Activated B cell treated with CpG ODN at 0.5 μM for 24 hours (primary cell): ENCODE results near the gene WDR7. TPM values are rescaled to one million over a fixed set of nuclear protein-coding genes. Genes with fewer than 3 reads are reported as not detected.

ENCODE experiments used
- ATAC-seq: fragments of 200-7000 bp; cut with Tn5 transposase; one replicate; pipeline ENCODE4 v1.10.0; 2021; ENCODE audit warnings: low read depth, mild to moderate bottlenecking, moderate library complexity
- CTCF ChIA-PET: fragments of 350-600 bp; sonication (Branson Sonifier 250); formaldehyde crosslinking; loops from one replicate; lab custom pipeline; 2021; ENCODE audit warnings: antibody characterized with exemption; lab: Charles Lee
- POLR2A ChIA-PET: fragments of 350-600 bp; sonication (Branson Sonifier 250); formaldehyde crosslinking; loops from one replicate; lab custom pipeline; 2021; ENCODE audit warnings: antibody characterized with exemption; lab: Charles Lee
- DNase-seq: peaks from one replicate; pipeline ENCODE4 v3.0.0; 2022
- H3K27ac Mint-ChIP-seq: one replicate; pipeline ENCODE4 v1.8.0; 2020; ENCODE audit warnings: mixed read lengths
- H3K27me3 Mint-ChIP-seq: one replicate; pipeline ENCODE4 v1.8.0; 2021; ENCODE audit warnings: mixed read lengths
- H3K36me3 Mint-ChIP-seq: one replicate; pipeline ENCODE4 v1.8.0; 2021; ENCODE audit warnings: low read depth, mixed read lengths
- H3K4me1 Mint-ChIP-seq: one replicate; pipeline ENCODE4 v1.8.0; 2021; ENCODE audit warnings: mixed read lengths
- H3K4me3 Mint-ChIP-seq: one replicate; pipeline ENCODE4 v1.8.0; 2020; ENCODE audit warnings: mild to moderate bottlenecking, mixed read lengths
- H3K9me3 Mint-ChIP-seq: one replicate; pipeline ENCODE4 v1.8.0; 2020; ENCODE audit warnings: mixed read lengths
- intact Hi-C: fragments of 100-400 bp; cut with micrococcal nuclease; formaldehyde crosslinking; loops from one replicate; pipeline ENCODE4 v1.15.1; 2024
- total RNA-seq: library from RNA; stranded (reverse); gene quantifications from 2 replicates; pipeline ENCODE4 v1.2.3, GENCODE V29; 2022
- TF ChIP-seq, protein P1 (sequence below): fragments of 200-600 bp; IDR thresholded peaks from one replicate; pipeline ENCODE4 v1.8.0; 2022; ENCODE audit warnings: antibody characterized with exemption, mild to moderate bottlenecking

WDR7 gene
- total RNA-seq, 1 donor from 2014 or later, result 33.4 TPM

DNA sequence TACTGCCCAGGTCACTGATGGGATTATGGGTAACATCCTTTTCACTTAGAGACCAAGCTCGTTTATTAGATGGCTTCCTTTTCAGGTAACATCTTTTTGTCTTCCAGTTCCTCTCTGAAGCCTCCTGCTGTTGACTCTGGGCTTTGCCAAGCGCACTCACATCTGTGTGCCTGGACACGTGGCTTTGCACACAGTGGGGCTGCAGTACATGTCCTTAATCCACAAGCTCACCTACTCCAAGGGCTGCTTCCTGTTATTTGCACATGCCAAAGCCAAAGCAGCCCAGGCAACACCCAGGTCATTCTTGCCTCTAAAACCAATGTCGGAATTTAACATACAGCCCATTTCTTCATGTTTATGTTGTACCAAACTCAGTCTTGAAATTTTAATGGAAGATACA, 371.6 kb downstream of the WDR7 start:
- POLR2A ChIA-PET, result no interaction called here
- Mint-ChIP-seq H3K27ac (peak overlapping the region; percentile 59), H3K36me3 (peaks cover 28% of the 10 kb centered on the region), H3K4me3 (no peak overlapping the region), H3K27me3 (no peaks in the 10 kb centered on the region), H3K4me1 (peaks cover 31% of the 10 kb centered on the region), H3K9me3 (no peaks in the 10 kb centered on the region)
- no peak for ATAC-seq
- TF ChIP-seq, protein P1, sequence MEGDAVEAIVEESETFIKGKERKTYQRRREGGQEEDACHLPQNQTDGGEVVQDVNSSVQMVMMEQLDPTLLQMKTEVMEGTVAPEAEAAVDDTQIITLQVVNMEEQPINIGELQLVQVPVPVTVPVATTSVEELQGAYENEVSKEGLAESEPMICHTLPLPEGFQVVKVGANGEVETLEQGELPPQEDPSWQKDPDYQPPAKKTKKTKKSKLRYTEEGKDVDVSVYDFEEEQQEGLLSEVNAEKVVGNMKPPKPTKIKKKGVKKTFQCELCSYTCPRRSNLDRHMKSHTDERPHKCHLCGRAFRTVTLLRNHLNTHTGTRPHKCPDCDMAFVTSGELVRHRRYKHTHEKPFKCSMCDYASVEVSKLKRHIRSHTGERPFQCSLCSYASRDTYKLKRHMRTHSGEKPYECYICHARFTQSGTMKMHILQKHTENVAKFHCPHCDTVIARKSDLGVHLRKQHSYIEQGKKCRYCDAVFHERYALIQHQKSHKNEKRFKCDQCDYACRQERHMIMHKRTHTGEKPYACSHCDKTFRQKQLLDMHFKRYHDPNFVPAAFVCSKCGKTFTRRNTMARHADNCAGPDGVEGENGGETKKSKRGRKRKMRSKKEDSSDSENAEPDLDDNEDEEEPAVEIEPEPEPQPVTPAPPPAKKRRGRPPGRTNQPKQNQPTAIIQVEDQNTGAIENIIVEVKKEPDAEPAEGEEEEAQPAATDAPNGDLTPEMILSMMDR, result no peak
- no peak for DNase-seq
- CTCF ChIA-PET, result no interaction called here
- intact Hi-C loops, result loop anchor here (1.0 kb wide), 1 partner anchor 18 kb away; no protein-coding TSS in a partner anchor

DNA sequence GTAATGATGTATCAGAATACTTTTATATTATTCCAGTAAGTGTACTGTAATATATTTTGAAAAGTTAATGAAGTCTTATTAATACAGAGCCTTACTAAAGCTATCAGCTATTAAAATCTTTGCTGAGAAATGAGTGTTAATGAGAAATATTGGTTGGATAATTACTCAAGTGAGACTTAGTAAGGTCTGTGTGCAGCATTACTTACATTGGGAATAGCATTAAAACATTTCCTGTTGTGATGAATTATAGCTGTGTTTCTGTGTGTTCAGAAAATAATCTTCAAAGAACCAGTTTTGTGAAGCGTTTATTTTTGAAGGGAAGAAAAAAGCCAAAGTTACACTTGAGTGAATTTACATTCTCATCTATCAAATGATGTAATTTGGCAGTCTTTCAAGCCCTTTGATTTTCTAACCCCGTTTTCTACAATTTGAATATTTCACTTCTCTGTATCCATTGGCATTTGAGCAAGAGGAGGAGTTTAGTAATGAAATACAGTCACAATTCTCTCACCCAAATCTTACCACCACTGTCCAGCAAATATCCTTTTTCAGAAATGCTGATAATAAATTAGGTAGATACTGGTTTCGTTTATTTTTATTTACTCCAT, 372.2 kb downstream of the WDR7 start:
- Mint-ChIP-seq H3K27ac (peak overlapping the region; percentile 63), H3K9me3 (no peaks in the 10 kb centered on the region), H3K4me3 (no peak overlapping the region), H3K4me1 (peaks cover 24% of the 10 kb centered on the region), H3K36me3 (peaks cover 33% of the 10 kb centered on the region), H3K27me3 (no peaks in the 10 kb centered on the region)
- ATAC-seq (peak; percentile 74), DNase-seq (no peak)
- TF ChIP-seq, protein P1, result no peak
- ChIA-PET CTCF (no interaction called here), POLR2A (interaction anchor here (0.6 kb wide), 1 partner anchor 599 kb away, joined by 4 read pairs; no protein-coding TSS in a partner anchor)
- intact Hi-C loops, result loop anchor here (1.0 kb wide), 1 partner anchor 19 kb away; no protein-coding TSS in a partner anchor

DNA sequence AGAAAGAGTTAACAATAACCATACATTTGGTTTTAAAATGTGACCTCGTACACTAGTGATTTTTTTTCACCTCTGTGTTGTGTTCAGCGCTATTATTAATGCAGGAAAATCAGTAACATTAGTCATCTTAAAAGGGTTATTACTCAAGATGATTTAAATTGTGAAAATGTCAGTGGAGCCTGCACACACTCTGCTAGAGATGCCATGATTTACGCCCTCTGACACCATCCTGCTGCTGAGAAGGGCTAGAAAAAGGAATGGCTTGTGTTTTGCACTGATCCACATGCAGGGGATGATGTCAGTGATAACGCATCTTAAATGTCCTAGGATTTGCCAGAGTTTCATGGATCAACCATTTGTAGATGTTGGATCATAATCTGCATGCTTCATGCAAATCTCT, 374.4 kb downstream of the WDR7 start:
- H3K36me3 Mint-ChIP-seq, result peaks cover 50% of the 10 kb centered on the region

DNA sequence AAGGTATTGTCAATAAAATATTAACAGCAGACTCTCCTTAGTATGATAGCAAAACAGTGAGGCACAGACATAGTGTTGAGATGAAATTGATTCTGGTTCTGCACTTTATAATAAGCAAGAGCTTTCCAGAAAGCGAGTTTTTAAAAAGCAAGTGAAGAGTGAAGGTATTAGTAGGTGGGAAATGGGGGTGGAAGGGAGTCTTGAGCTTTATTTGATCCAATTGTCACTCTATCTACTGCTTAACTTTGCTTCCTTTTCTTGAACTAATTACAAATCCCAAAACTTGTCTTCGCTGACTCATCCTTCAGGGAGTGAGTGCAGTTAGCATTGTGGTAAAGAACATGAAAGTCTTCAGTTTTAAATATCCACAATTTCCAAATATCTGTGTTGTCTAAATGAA, 375.2 kb downstream of the WDR7 start:
- Mint-ChIP-seq H3K36me3 (peaks cover 47% of the 10 kb centered on the region), H3K27me3 (no peaks in the 10 kb centered on the region), H3K4me1 (peaks cover 17% of the 10 kb centered on the region), H3K4me3 (no peak overlapping the region), H3K9me3 (no peaks in the 10 kb centered on the region), H3K27ac (no peak overlapping the region)
- ATAC-seq (no peak), DNase-seq (no peak)
- POLR2A ChIA-PET, result no interaction called here
- TF ChIP-seq, protein P1, result no peak
- CTCF ChIA-PET, result no interaction called here
- intact Hi-C loops, result no loop called here

More for the DNA sequence above, 374.4 kb downstream of the WDR7 start:
- no peak overlapping the region for H3K4me3 Mint-ChIP-seq
- TF ChIP-seq, protein P1, result no peak
- no peaks in the 10 kb centered on the region for H3K27me3 Mint-ChIP-seq
- intact Hi-C loops, result loop anchor here (1.0 kb wide), 1 partner anchor 8 kb away; no protein-coding TSS in a partner anchor
- no peaks in the 10 kb centered on the region for H3K9me3 Mint-ChIP-seq
- no peak for DNase-seq
- no peak for ATAC-seq
- no peak overlapping the region for H3K27ac Mint-ChIP-seq
- POLR2A ChIA-PET, result no interaction called here
- CTCF ChIA-PET, result no interaction called here
- peaks cover 24% of the 10 kb centered on the region for H3K4me1 Mint-ChIP-seq

DNA sequence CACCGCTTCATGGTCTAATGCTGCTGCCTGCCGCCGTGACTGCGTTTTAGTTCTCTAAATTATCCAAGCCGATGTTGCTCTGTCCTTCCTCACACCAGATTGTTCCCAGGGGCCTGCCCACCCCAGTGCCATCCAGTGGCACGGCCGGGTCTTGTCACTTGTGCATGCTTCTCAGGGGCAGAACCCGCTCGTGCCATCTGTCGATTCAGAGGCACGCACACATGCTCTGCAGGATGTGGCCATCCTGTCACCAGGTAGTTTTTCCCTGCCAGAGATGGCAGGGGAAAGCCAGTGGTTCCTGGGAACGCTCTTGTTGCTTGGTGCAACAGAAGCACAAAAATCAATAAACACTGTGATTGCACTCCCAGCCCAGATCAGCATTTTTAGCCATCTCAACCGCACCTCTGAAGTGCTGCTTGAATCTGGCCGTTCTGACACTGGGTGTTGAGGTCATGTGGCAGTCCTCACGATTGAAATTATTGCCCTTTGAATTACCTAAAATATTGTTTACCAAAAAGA, 376.1 kb downstream of the WDR7 start:
- intact Hi-C loops, result no loop called here
- ChIA-PET CTCF (no interaction called here), POLR2A (no interaction called here)
- Mint-ChIP-seq H3K4me3 (no peak overlapping the region), H3K9me3 (no peaks in the 10 kb centered on the region), H3K36me3 (peaks cover 43% of the 10 kb centered on the region), H3K27ac (no peak overlapping the region), H3K4me1 (peaks cover 17% of the 10 kb centered on the region), H3K27me3 (no peaks in the 10 kb centered on the region)
- no peak for ATAC-seq
- no peak for DNase-seq
- TF ChIP-seq, protein P1, result no peak
